HG02943 (cell line): ENCODE results near the gene CAMKMT.
"Not testable (repeated sequence)": the region's sequence is repeated elsewhere in the genome, so short reads cannot be mapped to it uniquely, and the experiment has no call there.

Experiments
- ATAC-seq: cut with Tn5 transposase; IDR thresholded peaks from one replicate; pipeline ENCODE4 v1.9.1; 2021; ENCODE audit warnings: mild to moderate bottlenecking, low read depth, moderate library complexity; ENCODE audit not compliant: unreplicated experiment

The CAMKMT gene

DNA sequence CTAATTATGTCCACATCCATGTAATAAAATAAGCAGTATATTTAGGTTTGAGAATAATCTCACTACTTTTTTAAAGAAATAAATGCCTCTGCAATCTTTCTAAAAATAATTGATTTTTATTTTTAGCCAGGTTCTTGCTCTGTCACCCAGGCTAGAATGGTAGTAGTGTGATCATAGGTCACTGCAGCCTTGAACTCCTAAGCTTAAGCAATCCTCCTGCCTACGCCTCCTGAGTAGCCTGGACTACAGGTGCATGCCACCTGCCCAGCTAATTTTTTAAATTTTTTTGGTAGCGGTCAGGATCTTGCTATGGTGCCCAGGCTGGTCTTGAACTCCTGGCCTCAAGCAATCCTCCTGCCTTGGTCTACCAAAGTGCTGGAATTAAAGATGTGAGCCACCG lies 133.3 kb downstream of the CAMKMT start:
- no peak for ATAC-seq

- no peak for ATAC-seq
These were observed 133.8 kb downstream of the CAMKMT start for GRCh38 chr2:44495544-44495943.

- ATAC-seq: no peak
These were observed 134.4 kb downstream of the CAMKMT start for GRCh38 chr2:44496130-44496529.

DNA sequence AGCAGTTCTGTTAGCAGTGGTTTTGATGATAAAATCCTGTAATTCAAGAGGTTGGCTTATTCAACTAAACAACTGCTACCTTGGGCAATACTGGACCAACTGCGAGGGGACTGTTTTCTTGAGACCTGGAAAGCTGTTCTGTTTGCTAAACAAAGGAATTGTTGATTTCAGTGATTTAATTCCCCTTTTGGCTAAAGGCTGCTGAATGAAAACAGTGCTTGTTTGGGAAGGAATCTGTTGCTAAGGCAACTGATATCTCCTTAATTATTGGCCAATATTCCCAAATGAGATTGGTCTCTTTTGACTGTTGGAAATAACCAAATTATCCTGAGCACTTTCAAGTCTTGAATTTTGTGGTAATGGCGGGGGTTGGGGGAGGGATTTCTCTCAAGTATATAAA lies 136.8 kb downstream of the CAMKMT start:
- no peak for ATAC-seq

GRCh38 chr2:44505664-44506063 lies 143.9 kb downstream of the CAMKMT start:
- not testable (repeated sequence) for ATAC-seq

- ATAC-seq: no peak
These were observed 148.5 kb downstream of the CAMKMT start for GRCh38 chr2:44510246-44510645.

DNA sequence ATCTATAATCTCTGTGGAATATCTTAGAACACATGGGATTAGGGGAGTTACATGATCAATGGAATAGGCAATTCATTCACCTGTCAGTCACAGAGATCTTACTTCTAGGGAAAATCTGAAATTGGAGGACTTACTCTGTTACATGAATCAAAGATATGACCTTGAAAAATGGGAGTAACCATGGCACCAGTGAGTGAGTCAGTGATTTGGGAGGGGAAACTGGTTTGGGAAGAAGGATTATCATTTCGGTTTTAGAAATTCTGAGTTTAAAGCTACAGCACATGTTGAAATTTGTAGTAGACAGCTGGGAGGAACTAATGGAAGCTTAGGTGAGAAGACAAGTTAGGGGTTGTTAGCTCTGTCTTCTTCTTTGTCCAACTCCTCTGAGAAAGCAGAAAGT lies 153.7 kb downstream of the CAMKMT start:
- ATAC-seq: no peak

DNA sequence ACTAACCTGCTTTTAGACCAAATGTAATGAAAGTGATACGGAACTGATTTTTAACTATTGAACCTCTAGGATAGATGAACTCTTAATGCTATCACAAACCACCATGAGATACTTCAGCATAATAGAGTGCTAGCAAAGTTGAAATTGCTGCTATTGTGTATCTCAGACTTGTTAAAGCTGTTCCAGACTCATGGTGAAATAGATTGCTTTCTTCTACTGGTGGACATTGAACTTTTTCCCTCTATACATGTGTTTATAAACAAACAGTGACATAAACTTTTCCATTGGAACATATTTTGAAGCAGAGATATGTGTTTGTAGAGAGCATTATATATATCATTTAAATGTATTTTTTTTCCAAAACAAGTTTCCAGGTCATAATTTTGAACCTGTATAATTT lies 157.3 kb downstream of the CAMKMT start:
- ATAC-seq: no peak

- ATAC-seq: no peak
These were observed 161.1 kb downstream of the CAMKMT start for GRCh38 chr2:44522846-44523245.

DNA sequence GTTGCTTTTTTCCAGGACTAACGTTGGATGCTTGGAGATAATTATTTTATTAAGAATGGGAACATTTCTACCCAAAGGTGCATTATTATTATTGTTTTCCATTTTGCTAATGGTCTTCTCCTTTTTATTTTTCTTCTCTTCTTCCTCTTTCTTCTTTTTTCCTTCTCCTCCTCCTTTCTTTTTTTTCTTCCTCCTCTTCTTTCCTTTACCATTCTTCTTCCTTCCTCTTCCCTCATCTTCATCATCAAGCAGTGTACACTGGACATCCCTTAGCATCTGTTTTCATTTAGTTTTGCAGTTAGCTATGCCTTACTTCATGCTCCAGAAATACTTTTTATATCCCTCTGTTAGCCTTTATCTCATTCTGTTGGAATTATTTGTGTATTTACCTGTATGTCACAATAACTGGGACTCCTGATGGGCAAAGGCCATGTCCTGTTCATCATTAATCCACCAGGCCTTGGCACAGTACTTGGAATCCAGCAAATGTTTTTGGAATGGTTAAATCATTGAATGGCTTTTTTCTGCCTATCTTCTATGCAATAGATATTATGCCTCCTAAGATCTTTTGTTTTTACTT lies 162.7 kb downstream of the CAMKMT start:
- ATAC-seq: no peak

- no peak for ATAC-seq
These were observed 164.6 kb downstream of the CAMKMT start for GRCh38 chr2:44526352-44526751.

DNA sequence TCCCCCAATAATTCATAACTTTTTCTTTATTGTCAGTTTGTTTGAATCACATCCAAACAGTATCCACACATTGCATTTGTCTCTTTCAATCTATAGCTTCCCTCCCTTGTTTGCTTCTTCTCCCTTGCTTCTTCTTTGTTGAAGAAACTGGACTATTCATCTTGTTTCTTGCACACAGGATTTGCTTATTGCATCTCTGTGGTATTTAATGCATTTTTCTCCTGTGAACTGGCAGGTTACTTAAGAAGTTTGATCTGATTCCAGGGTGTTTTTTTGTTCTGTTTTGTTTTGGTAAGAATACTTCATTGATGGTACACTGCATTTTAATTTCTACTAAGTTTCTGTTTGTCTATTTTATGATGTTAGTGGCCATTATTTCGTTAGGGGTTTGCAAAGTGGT lies 166.8 kb downstream of the CAMKMT start:
- no peak for ATAC-seq

DNA sequence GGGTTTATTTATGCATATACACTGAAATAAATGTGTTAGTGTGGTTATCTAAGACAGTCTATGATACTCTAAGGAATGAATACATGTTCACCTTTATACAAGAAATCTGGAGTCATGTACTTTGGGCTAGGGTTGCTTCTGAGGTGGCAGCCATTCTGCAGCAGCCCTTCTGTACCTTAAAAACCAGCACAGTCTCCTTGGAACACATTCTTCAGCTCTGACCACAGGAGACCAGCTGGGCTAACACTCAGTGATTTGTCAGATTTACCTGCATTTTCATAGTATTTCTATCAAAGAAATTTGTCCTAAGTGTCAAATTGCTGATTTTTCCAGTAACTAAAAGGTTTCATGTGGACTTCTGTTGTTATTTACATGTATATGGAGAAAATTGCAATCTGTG lies 167.7 kb downstream of the CAMKMT start:
- ATAC-seq: no peak

GRCh38 chr2:44531289-44531688 lies 169.5 kb downstream of the CAMKMT start:
- no peak for ATAC-seq

DNA sequence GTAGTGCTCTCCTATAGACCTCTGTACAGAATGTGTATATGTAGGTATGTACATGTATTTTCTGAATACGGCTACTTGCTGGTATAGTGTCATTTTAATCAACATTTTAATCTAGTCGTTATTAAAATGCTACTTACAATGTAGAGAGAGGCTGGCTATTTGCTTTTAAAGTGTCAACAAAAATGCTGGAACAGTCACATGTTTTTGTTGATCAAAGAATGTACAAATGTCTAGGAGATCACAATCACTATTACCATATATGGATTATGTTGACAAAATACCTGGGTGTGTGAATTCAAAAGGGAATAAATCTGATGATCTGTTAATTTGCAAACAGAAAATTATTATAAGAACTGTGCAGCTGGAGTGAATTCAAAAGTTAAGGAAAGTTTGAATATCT lies 170.3 kb downstream of the CAMKMT start:
- no peak for ATAC-seq

GRCh38 chr2:44533508-44533907 lies 171.8 kb downstream of the CAMKMT start:
- ATAC-seq: no peak

DNA sequence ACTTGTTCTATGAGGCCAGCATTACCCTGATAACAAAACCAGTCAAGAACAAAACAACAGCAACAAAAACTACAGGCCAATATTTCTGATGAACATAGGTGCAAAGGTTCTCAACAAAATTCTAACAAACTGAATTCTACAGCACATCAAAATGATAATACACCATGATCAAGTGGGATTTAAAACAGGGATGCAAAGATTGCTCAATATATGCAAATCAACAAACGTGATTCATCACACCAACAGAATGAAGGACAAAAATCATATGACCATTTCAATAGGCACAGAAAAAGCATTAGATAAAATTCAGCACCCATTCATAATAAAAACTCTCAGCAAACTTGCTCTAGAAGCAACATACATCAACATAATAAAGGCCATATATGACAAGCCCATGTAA lies 173.6 kb downstream of the CAMKMT start:
- no peak for ATAC-seq

GRCh38 chr2:44537264-44537663 lies 175.5 kb downstream of the CAMKMT start:
- no peak for ATAC-seq

GRCh38 chr2:44542520-44542919 lies 180.8 kb downstream of the CAMKMT start:
- no peak for ATAC-seq

- no peak for ATAC-seq
These were observed 182.3 kb downstream of the CAMKMT start for GRCh38 chr2:44543773-44544725.

- no peak for ATAC-seq
These were observed 183.3 kb downstream of the CAMKMT start for GRCh38 chr2:44545005-44545404.
